HG03064 (cell line): Measurements from ENCODE around the gene GPC6.
"Not testable (repeated sequence)": the region's sequence is repeated elsewhere in the genome, so short reads cannot be mapped to it uniquely, and the experiment has no call there.

Experiments used
- ATAC-seq: cut with Tn5 transposase; IDR thresholded peaks from one replicate; pipeline ENCODE4 v1.9.1; 2021; ENCODE audit warnings: low read depth; ENCODE audit not compliant: unreplicated experiment

The GPC6 gene

DNA sequence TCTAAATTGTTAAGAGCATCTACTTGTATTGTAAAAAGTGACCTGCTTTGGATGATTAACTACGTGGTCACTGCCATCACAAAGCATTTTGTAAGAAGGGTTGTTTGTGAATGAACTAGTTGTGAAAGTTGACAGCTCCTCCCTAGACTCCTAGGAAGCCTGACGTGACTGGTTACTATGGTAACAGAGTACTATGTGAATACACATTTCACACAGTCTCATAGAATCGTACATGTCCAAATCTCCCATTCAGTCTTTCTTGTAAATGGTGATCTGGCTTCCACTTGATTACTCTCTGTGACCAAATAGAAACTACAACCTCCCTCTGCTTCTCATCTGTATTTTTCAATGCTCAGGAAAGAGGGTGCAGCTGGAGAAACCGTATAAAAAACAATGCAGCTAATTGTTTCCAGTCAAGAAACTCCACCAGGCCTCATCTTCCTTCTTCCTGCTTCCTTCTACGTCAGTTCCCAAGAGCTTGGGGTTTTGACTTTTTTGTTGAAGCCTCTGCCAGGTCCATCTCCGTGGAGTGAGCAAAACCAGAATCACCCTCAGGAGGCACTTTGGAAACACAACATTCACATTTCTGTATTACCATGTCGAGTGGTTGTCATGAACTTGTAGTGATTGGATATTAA, 83.4 kb downstream of the GPC6 start:
- ATAC-seq = no peak

DNA sequence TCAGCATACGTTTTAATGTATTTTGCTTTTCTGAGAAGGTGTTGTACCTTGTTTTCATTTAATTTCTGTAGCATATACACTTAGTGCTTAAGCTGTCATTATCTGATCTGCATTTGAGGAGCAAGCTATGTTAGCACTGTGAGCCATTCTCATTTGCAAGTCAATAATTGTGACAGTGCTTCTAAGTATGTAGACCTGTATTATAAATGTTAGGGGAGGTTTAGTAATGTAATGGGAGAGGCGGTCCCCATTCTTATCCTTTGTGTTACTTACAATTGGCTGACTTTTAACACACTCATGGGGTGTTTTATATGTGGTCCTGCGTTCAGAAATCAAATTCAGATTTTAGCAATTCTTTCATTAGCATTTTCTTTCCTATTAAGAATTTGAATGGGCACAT, 90.2 kb downstream of the GPC6 start:
- ATAC-seq = no peak

DNA sequence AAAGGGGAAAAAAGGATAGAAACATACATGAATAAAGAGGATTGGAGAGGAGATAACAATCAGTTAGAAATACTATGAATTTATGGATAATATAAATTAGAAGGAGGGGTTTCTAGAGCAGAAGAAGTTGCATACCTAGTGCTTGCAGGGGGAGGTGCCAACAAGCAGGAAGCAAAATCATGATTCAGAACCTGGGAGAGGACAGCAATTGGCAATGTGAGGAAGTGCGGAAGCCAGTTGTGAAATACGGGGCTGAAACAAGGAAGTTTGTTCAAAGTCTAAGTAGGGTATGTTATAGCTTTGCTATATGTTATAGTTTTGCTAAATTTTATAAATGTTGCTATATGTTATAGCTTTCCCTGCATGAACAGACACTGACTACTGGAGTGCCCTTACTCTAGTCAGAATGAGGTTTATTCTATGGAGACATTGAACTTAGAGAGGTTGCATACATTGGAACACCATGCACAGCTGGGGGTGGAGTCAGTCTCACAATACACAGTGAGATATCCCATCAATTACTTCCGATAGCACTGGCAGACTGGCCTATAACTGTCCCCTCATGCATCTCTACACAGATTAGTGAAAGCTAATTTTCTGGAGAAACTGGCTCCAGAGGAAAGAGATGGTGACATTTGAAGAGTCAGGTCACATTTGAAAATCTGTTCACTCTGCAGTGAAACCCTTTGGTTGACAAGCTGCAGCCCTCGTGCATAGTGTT, 92.1 kb downstream of the GPC6 start:
- ATAC-seq = no peak

DNA sequence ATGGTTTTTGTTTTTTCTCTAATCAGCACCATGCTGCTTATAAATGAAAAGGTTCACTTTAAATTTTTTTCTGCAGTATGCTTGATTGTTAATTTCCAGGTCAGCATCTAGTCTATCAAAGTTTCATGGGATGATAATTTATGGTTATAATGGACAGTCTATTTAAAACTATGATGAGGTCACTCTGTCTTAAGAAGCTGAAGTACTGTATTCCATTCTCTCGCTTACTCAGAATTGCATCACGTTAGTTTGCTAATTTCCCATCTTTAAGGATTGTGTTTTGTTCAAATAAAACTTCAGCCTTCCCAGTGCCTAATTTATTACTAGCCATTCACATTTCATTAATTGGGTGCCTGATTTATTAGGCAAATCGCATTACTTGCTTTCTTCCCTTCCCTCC, 94.3 kb downstream of the GPC6 start:
- no peak for ATAC-seq

DNA sequence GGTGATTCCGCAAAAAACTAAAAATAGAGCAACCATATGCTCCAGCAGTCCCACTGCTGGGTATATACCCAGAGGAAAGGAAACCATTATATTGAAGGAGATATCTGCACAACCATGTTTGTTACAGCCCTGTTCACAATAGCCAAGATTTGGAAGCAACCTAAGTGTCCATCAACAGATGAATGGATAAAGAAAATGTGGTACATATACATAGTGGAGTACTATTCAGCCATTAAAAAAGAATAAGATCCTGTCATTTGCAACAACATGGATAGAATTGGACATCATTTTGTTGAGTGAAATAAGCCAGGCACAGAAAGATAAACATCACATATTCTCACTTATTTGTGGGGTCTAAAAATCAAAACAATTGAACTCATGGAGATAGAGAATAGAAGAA, 97.3 kb downstream of the GPC6 start:
- ATAC-seq = not testable (repeated sequence)

DNA sequence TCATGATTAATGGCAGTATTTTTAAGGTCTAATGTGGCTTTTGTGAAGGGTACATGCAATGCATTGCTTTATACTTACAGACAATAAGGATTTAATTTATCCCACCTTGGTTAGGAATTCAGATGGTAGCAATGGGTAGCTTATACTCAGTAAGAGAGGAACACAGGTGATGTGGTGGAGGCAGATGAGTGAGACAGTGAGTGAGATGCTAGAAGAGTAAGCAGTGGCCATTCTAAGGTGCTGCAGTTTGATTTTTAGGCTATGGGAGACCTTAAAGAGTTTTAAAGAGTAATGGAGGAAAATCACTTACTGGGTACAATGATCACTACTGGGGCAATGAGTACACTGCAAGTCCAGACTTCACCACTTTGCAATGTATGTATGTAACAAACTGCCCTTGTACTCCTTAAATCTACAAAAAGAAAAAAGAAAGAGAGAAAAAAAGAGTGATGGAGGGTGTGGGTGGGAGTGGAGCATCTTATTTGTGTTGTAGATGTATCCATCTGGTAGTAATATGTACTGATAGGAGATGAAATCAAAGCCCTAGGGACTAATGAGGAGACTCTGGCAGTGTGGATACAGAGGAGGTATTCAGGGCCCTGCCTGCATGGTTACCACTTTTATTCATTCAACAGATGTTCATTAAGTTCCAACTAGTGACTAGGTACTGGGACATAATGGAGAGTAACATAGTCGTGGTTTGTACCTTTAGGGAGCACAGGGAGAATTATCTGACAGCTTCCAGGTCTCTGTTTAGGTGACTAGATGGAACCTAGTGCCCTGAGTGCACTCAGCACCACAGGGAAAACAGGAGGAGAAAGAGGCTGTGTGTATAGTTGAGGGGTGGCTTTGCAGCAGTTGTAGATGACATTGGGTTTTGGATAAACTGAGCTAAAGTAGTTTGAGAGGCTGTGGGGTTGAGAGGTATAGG, 99.0 kb downstream of the GPC6 start:
- no peak for ATAC-seq

DNA sequence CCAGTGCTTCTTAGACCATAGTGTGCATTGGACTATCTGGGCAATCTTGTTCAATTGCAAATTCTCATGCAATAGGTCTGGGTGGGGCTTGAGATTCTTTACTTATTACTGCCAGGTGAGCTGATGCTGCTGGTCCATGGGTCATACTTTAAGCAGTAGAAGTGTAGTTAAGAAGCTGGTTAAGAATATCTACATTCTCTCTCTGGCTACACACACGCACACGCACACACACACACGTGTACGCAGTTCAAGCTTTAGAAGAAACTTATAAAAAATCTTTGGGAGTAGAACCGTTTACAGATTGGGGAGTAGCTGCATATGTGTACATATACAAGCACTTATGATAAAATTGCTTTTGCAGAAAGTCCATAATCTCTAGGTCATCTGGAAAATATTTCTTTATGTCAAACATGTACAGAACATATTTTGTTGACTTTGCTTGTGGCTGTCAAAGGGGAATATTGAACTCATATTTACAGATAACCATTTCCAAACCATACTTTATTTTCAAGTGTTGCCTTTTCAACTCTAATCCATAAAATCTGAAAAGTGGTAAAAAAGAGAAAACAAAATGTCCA, 99.7 kb downstream of the GPC6 start:
- ATAC-seq = no peak

DNA sequence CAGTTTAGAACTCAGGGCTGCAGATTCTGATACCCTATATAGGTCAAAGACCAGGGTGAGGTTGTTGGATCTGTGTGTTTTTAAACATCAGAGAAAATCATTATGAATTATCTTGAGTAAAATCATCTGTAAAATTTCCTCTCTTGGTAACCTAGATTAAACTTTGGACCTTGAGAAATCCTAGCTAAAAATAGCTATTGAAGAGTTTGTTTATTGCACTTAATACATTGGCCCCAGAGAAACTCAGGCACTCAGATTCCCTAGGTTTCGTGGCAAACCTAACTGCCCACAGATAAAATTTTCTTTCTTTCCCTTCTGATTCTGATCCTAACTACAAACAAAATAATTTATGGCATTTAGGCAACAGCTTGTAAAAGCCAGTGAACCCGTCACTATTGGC, 102.3 kb downstream of the GPC6 start:
- ATAC-seq = no peak

DNA sequence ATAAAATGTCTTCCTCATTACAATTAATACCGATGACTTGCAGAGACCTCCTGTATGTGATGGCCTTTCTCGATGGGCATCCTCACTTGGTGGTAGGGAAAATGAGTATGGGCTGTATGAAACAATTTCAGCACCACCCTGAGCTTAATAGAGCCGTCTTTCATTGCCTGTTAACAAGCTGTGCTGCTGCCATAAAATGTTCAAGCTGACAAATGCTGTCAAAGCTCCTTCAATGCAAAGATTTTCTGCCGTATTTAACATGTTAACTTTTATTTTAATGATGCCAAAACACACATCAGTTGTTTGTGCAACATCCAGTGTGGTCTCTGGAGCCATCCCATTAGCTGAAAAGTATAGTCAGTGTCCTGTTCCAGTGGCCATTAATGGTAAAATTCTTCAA, 110.1 kb downstream of the GPC6 start:
- no peak for ATAC-seq

DNA sequence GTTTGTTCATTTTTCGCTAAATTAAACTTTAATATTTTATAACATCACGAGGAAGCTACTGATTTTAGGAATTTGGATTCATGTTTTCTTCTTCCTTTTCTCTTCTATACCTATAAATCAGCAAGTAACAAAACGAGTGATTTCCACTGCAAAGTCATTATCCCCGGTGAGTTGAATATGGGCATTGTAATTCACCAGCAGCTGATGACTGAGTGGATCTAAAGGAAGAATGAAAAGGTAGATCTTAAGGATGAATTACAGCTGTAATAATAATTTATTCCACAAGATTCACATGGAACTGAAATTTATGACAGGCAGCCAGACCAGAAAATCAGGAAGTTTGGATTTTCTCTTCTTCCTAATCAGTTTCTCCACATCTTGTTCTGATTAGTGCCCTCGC, 111.4 kb downstream of the GPC6 start:
- ATAC-seq = no peak

DNA sequence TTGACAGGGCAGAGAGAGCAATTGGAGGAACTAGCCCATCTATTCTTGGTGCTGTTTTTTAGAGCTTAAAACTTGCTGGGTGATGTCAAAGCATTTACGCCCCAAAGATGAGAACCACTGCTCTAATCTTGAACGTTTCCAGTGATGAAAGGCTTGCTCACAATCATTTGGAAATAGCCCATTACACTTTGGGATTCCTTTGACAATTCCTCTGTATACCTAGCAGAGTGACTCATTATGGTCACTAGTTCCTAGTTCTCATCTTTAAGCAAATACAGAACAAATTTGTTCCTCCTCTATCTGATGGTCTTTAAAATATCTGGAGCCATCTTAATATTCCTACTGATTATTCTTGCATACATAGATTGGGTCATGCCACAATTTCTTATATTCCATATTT, 112.3 kb downstream of the GPC6 start:
- ATAC-seq = no peak

DNA sequence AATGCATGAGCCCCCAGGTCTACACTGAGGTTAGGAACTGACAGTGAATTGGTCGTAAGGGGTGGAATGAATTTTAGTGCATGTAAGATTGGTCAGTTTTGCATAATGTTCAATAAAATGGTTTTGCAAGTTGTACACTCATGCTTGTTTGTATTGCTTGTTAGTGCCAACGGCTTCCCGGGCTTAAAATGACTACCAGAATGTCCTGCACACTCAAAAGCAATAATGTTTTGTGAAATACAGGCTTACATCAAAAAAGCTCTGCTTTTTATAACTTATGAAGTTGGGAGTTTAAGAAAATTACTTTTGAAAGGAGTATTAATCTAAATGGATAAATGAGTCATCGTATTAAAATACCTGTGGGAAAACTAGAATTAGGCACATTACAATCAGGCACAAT, 112.9 kb downstream of the GPC6 start:
- no peak for ATAC-seq

DNA sequence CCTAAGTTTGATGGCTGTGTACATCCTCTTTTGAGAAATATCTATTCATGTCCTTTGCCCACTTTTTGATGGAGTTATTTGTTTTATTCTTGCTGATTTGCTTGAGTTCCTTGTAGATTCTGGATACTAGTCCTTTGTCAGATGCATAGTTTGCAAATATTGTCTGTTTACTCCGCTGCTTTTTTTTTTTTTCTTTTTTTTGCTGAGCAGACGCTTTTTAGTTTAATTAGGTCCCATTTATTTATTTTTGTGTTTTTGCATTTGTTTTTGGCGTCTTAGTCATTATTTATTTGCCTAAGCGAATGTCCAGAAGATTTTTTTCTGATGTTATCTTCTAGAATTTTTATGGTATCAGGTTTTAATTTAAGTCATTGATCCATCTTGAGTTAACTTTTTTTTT, 114.9 kb downstream of the GPC6 start:
- no peak for ATAC-seq

DNA sequence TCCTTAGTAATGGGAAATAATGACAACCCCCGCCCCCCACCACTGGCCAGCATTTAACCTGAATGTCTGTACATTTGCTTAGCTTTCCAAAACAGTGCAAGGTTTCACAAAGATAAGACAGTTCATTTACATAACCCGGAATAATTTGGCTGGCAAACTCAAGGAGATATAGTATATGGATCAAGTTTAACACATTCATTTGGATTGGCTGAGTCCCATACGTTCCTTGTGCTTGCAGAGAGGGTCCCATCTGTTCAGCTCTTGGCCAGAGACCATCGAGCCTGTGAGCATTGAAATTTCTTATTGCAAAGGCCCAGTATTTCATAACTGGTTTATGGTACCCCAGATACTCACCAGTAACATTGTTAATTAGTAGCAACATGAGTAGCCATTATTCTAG, 116.5 kb downstream of the GPC6 start:
- ATAC-seq = no peak

DNA sequence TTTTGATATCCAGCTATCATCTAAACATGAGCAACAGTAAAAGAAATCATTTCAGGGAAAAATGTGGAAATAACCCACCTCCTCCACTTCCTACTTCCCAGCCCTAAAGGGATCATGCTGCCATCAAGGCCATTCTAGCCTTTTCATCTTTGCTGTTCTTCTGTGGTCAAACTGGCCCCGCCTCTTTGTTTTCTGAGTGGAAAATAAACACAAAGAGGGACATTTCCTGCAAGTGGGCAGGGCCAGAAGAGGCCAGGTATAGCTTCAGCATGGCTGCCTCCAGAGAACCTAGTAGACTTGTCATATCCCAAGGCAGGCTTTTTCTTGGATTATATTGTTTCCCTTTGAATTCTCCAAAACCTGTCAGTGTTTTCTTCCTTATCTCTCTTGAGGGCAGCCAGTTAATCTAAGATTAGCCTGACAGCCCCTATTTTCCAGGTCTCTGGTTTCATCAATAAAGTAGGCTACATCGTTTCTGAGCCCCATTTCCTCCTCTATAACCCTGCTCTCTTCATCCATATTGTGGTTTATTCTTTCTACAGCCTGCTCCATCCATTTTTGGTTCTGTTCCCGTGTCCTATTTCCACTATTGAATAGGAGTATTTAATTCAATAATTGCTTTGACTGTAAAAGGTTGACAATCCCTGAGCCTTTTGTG, 117.6 kb downstream of the GPC6 start:
- no peak for ATAC-seq

DNA sequence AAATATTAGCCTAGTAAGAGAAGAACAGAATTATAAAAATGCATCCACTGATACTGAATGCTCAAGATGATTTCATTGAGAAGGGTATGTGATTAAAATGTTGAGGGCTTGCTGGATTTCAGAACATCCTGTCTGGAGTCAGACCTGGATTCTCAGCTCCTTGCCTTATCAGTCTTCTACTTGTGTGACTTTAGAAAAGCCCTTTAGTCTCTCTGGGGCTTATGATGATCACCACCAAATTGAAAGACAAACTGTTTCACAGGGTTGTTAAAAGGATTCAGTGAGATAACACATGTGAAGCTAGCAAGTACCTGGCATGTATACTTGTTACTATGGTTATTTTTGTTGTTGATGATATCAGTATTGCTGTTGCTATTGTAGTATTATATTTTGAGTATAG, 118.4 kb downstream of the GPC6 start:
- no peak for ATAC-seq

DNA sequence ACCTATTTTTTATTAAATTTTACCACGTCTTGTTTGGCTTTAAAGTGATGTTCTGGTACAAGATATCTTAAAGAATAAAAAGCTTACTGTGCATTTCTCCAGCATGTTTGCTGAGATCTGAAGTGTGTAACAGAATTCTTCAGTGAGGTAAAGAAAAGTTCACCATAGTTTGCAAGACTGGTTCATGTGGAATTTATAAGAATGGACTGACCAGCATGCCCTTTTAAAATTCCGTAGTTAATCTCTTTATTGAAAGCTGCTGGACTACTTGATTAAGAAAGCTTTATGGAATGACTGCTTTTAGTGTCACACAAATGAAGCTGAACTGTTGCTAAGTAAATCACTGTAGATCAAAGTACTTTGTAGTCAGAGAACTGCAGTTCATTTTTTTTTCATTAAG, 119.2 kb downstream of the GPC6 start:
- no peak for ATAC-seq

DNA sequence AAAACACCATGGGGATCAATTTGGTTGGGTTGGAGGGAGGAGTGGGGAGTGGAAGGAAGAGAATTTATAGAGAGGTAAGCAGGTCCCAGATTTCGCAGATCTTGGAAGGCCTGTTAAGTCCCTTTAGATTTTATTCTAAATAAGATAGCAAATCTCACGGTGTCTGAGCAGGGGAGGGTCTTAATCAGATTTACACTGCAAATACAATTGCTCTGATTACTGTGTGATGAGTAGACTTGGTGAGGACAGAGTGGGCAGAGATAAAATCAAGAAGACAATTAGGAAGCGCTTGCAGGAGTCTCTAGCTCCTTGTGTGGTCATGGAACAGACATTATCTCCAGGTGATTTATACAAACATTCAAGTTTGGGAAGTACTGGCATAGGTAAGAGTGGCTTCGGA, 126.0 kb downstream of the GPC6 start:
- no peak for ATAC-seq

DNA sequence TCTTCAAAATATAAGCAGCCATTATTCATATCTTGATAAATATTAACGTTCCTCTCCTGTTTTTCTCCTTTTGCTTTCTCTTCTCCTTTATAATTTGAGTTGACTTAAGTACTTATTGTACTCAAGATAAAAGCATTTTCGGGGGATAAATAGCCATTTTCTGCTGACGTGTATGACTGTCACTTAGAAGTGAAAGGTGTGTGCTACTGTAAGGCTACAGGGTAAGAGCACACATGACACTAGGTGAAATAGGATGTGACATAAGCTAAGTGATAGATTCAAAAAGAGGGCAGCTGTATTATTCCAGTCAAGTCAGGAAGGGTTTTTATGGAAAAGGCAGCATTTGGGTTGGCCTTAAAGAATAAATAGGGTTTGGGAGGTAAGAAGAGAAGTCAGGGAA, 128.5 kb downstream of the GPC6 start:
- no peak for ATAC-seq

DNA sequence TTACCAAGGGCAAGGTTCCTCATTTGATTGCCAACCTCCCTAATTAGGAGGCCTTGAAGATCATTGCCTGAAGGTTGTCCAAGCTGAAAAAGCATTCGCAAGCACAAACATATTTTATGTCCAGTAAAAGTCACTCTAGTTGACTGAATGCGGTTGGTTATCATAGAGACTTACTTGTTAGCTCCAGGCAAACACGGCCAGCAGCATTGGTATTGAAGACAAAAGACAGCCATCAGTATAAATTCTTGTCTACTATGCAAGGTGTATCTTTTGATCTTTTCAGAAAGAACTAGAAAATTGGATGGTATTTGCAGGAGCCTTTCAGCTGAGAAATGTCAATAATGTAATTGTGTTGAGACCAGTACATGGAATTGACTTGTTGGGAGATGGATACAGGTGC, 129.9 kb downstream of the GPC6 start:
- no peak for ATAC-seq

DNA sequence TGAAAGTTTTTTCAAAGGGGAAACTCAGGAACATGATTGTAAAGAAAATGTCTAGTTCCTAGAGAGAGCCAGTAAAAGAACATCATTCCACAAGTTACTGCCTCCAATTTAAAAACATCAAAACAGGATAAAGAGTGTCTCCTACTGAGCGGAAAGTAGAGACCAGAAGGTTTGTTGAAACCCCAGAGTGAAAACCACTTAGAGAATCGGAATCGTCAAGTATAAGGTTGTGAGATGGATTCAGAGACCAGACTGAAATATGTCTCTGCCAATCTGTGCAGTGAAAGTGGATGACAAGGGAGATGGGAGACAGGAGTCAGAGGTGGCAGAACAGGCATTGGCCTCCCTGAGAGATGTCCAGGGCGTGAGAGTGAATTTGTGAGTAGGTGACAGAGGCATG, 133.4 kb downstream of the GPC6 start:
- no peak for ATAC-seq
